Measurements from ENCODE around the gene TAF1C. TPM values are rescaled to one million over a fixed set of nuclear protein-coding genes. Genes with fewer than 3 reads are reported as not detected.

Gene TAF1C
- total RNA-seq, 2 donors from 2014 or later: 92.0 to 99.8 TPM

- no peak overlapping the region for H3K27ac ChIP-seq (ENCODE audit: low read depth, low read length)
- no peak for TF ChIP-seq CTCF (conservative IDR thresholded peaks at IDR 0.05)
- no peak for DNase-seq
- no peak overlapping the region for H3K9ac ChIP-seq (ENCODE audit: extremely low read depth, low read length, poor library complexity, severe bottlenecking)
- Mint-ChIP-seq H3K9me3 (no peaks in the 10 kb centered on the region), H3K4me3 (no peak overlapping the region), H3K36me3 (ENCODE audit: low read depth) (no peaks in the 10 kb centered on the region), H3K27me3 (ENCODE audit: insufficient read depth) (no peaks in the 10 kb centered on the region), H3K4me1 (peaks cover 15% of the 10 kb centered on the region), H3K27ac (no peak overlapping the region)
- no peaks in the 10 kb centered on the region for H3K9me3 ChIP-seq (ENCODE audit: control insufficient read depth, low read length)
- no peaks in the 10 kb centered on the region for H3K36me3 ChIP-seq (ENCODE audit: control insufficient read depth, insufficient read depth, low read length)
- 92 to 94% methylated on average over 15 of the region's 15 CpGs for WGBS, 2 experiments (ENCODE audit: insufficient coverage in 1 of 2, insufficient read length in 1 of 2)
- H3K4me1 ChIP-seq (ENCODE audit: control insufficient read depth, insufficient read depth, low read length): no peaks in the 10 kb centered on the region
- no peak overlapping the region for H3K4me3 ChIP-seq (ENCODE audit: low read length)
- H3K27me3 ChIP-seq (ENCODE audit: control insufficient read depth, insufficient read depth, low read length, poor library complexity, severe bottlenecking): no peaks in the 10 kb centered on the region
Observed at GRCh38 chr16:84214451-84215066, 27.7 kb upstream of the TAF1C start.

GRCh38 chr16:84212631-84213030, 25.8 kb upstream of the TAF1C start:
- 88 to 92% methylated on average over 3 to 4 of the region's 4 CpGs for WGBS, 2 experiments (ENCODE audit: insufficient coverage in 1 of 2, insufficient read length in 1 of 2)
- Mint-ChIP-seq H3K4me1 (peaks cover 8% of the 10 kb centered on the region), H3K36me3 (ENCODE audit: low read depth) (no peaks in the 10 kb centered on the region), H3K27ac (no peak overlapping the region), H3K9me3 (no peaks in the 10 kb centered on the region), H3K27me3 (ENCODE audit: insufficient read depth) (no peaks in the 10 kb centered on the region), H3K4me3 (no peak overlapping the region)
- peaks cover 10% of the 10 kb centered on the region for H3K4me1 ChIP-seq (ENCODE audit: control insufficient read depth, insufficient read depth, low read length)
- no peak overlapping the region for H3K4me3 ChIP-seq (ENCODE audit: low read length)
- no peak for TF ChIP-seq CTCF (conservative IDR thresholded peaks at IDR 0.05)
- H3K36me3 ChIP-seq (ENCODE audit: control insufficient read depth, insufficient read depth, low read length): no peaks in the 10 kb centered on the region
- no peak overlapping the region for H3K27ac ChIP-seq (ENCODE audit: low read depth, low read length)
- no peaks in the 10 kb centered on the region for H3K27me3 ChIP-seq (ENCODE audit: control insufficient read depth, insufficient read depth, low read length, poor library complexity, severe bottlenecking)
- no peak for DNase-seq
- H3K9ac ChIP-seq (ENCODE audit: extremely low read depth, low read length, poor library complexity, severe bottlenecking): no peak overlapping the region
- no peaks in the 10 kb centered on the region for H3K9me3 ChIP-seq (ENCODE audit: control insufficient read depth, low read length)

- TF ChIP-seq CTCF (conservative IDR thresholded peaks at IDR 0.05): no peak
- Histone ChIP-seq H3K27me3 (ENCODE audit: control insufficient read depth, insufficient read depth, low read length, poor library complexity, severe bottlenecking) (no peaks in the 10 kb centered on the region), H3K4me3 (ENCODE audit: low read length) (no peak overlapping the region), H3K9ac (ENCODE audit: extremely low read depth, low read length, poor library complexity, severe bottlenecking) (no peak overlapping the region), H3K9me3 (ENCODE audit: control insufficient read depth, low read length) (no peaks in the 10 kb centered on the region), H3K4me1 (ENCODE audit: control insufficient read depth, insufficient read depth, low read length) (peaks cover 15% of the 10 kb centered on the region), H3K36me3 (ENCODE audit: control insufficient read depth, insufficient read depth, low read length) (no peaks in the 10 kb centered on the region), H3K27ac (ENCODE audit: low read depth, low read length) (no peak overlapping the region)
- Mint-ChIP-seq H3K4me3 (no peak overlapping the region), H3K4me1 (peaks cover 12% of the 10 kb centered on the region), H3K9me3 (no peaks in the 10 kb centered on the region), H3K27ac (no peak overlapping the region), H3K27me3 (ENCODE audit: insufficient read depth) (no peaks in the 10 kb centered on the region), H3K36me3 (ENCODE audit: low read depth) (no peaks in the 10 kb centered on the region)
- WGBS, 2 experiments (ENCODE audit: insufficient coverage in 1 of 2, insufficient read length in 1 of 2): 94 to 100% methylated on average over 1 to 3 of the region's 4 CpGs
- no peak for DNase-seq
Observed at GRCh38 chr16:84212154-84212553, 25.3 kb upstream of the TAF1C start.
